ENCODE results near the gene RXRG. TPM values are rescaled to one million over a fixed set of nuclear protein-coding genes. Genes with fewer than 3 reads are reported as not detected.

Gene RXRG
- total and polyA plus RNA-seq, 2 experiments from 2014 or later: 285 to 296 TPM

- peak; percentile 60 to 97 for DNase-seq (ENCODE audit: low read depth in 1 of 2, low spot score in 1 of 2)
- no peak for TF ChIP-seq CTCF (IDR thresholded peaks at IDR 0.05; ENCODE audit: low read depth, low read length)
- Histone ChIP-seq H3K9me3 (ENCODE audit: low read depth) (no peaks in the 10 kb centered on the region), H3K4me3 (peak overlapping the region; percentile 20), H3K27ac (no peak overlapping the region), H3K27me3 (peaks cover 68% of the 10 kb centered on the region), H3K4me1 (ENCODE audit: low read depth) (peaks cover 5% of the 10 kb centered on the region), H3K36me3 (no peaks in the 10 kb centered on the region)
Observed at GRCh38 chr1:165376041-165376810, 68.7 kb downstream of the RXRG start.

- DNase-seq (ENCODE audit: low read depth in 1 of 2, low spot score in 1 of 2): no peak
- Histone ChIP-seq H3K27ac (no peak overlapping the region), H3K27me3 (peaks cover 73% of the 10 kb centered on the region), H3K4me1 (ENCODE audit: low read depth) (peaks cover 5% of the 10 kb centered on the region), H3K9me3 (ENCODE audit: low read depth) (no peaks in the 10 kb centered on the region), H3K4me3 (peak overlapping the region; percentile 20), H3K36me3 (no peaks in the 10 kb centered on the region)
- TF ChIP-seq CTCF (IDR thresholded peaks at IDR 0.05; ENCODE audit: low read depth, low read length): no peak
Observed at GRCh38 chr1:165375623-165376022, 69.3 kb downstream of the RXRG start.

- Histone ChIP-seq H3K4me3 (no peak overlapping the region), H3K9me3 (ENCODE audit: low read depth) (no peaks in the 10 kb centered on the region), H3K4me1 (ENCODE audit: low read depth) (peaks cover 5% of the 10 kb centered on the region), H3K27ac (no peak overlapping the region), H3K36me3 (no peaks in the 10 kb centered on the region), H3K27me3 (peaks cover 78% of the 10 kb centered on the region)
- peak in 1 of 2 donors; percentile 38 for DNase-seq (ENCODE audit: low read depth in 1 of 2, low spot score in 1 of 2)
- no peak for TF ChIP-seq CTCF (IDR thresholded peaks at IDR 0.05; ENCODE audit: low read depth, low read length)
Observed at GRCh38 chr1:165371588-165372225, 73.2 kb downstream of the RXRG start.

- H3K4me1 ChIP-seq (ENCODE audit: low read depth): no peaks in the 10 kb centered on the region
- H3K36me3 ChIP-seq: no peaks in the 10 kb centered on the region
- no peak overlapping the region for H3K4me3 ChIP-seq
- peak; percentile 92 for TF ChIP-seq CTCF (IDR thresholded peaks at IDR 0.05; ENCODE audit: low read depth, low read length)
- H3K9me3 ChIP-seq (ENCODE audit: low read depth): no peaks in the 10 kb centered on the region
- H3K27ac ChIP-seq: no peak overlapping the region
- DNase-seq (ENCODE audit: low read depth in 1 of 2, low spot score in 1 of 2): peak; percentile 54 to 71
- H3K27me3 ChIP-seq: peaks cover 80% of the 10 kb centered on the region
Observed at GRCh38 chr1:165369255-165369848, 75.6 kb downstream of the RXRG start.

GRCh38 chr1:165367375-165367993, 77.4 kb downstream of the RXRG start:
- peak; percentile 78 to 83 for DNase-seq (ENCODE audit: low read depth in 1 of 2, low spot score in 1 of 2)
- H3K27ac ChIP-seq: no peak overlapping the region
- H3K9me3 ChIP-seq (ENCODE audit: low read depth): no peaks in the 10 kb centered on the region
- H3K27me3 ChIP-seq: peaks cover 82% of the 10 kb centered on the region
- no peaks in the 10 kb centered on the region for H3K4me1 ChIP-seq (ENCODE audit: low read depth)
- no peak overlapping the region for H3K4me3 ChIP-seq
- peak; percentile 98 for TF ChIP-seq CTCF (IDR thresholded peaks at IDR 0.05; ENCODE audit: low read depth, low read length)
- H3K36me3 ChIP-seq: no peaks in the 10 kb centered on the region

All from cardiac muscle cell (in vitro differentiated cells and primary cell).